Measurements from ENCODE around the gene POC5.

POC5 gene

GRCh38 chr5:75637949-75638348 is 79.3 kb downstream of the POC5 start:
- Mint-ChIP-seq H3K36me3 (ENCODE audit: low read depth) (no peaks in the 10 kb centered on the region), H3K27ac (no peak overlapping the region), H3K4me3 (no peak overlapping the region), H3K9me3 (no peaks in the 10 kb centered on the region), H3K27me3 (no peaks in the 10 kb centered on the region), H3K4me1 (ENCODE audit: low read depth) (peaks cover 8% of the 10 kb centered on the region)
- intact Hi-C loops (cut with micrococcal nuclease) = no loop called here

DNA sequence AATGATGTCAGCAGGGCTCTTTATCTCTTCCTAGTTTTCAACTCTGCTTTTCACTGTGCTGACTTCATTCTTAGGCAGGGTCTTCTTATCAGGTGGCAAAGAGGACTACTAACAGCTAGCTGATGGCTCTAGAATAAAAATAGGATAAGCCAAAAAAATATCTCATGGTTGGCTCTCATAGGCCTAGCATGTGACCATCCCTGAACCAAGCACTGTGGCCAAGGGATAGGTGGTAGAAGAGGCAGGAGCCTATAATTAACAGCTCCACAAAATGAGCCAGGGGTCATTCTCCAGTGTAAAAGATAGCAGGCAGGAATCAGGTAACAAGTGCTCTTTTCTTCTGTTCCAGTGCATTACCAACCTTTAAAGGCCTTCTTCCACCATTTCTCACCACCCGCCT is 84.9 kb downstream of the POC5 start:
- Mint-ChIP-seq H3K4me1 (ENCODE audit: low read depth) (peaks cover 8% of the 10 kb centered on the region), H3K9me3 (no peaks in the 10 kb centered on the region), H3K4me3 (no peak overlapping the region), H3K27me3 (no peaks in the 10 kb centered on the region), H3K27ac (no peak overlapping the region), H3K36me3 (ENCODE audit: low read depth) (no peaks in the 10 kb centered on the region)
- intact Hi-C loops (cut with micrococcal nuclease) = no loop called here

DNA sequence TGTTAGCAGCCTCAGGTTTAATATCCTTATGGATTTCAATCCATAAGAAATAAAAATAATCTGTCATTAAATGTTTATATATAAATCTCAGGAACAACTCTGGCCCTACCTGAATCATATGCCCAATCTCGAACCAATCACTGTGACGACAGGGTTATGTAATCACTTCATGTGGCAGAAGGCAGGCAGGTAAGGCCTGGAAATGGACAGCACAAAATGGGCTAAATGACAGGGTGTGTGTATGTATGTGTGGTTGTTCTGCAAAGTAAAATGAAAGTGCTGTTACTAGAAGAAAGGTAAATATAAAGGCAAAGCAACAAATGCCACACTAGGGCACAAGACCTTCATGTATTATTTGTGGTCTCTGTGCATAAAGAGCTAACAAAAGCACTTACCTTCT is 86.4 kb downstream of the POC5 start:
- intact Hi-C loops (cut with micrococcal nuclease) = no loop called here
- Mint-ChIP-seq H3K4me1 (ENCODE audit: low read depth) (peaks cover 8% of the 10 kb centered on the region), H3K36me3 (ENCODE audit: low read depth) (no peaks in the 10 kb centered on the region), H3K27me3 (no peaks in the 10 kb centered on the region), H3K27ac (no peak overlapping the region), H3K9me3 (no peaks in the 10 kb centered on the region), H3K4me3 (no peak overlapping the region)

DNA sequence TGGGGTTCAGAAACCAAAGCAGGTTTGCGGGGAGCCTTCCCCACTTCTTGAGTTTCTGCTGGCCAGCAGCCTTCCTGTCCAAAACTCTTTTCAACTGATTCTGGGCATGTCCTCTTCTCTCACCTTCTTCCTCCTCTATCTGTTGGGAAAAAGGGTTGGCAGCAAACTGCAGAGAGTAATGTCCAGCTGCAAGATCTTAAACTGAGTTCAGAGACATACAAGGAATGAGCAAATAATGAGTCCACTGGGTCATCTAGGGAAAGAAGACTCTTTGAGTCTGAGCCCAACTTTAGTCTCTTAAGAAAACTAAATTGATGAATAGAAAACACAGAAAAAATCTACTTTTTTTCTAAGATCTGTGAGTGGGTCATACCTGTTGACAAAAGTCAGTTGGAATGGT is 89.4 kb downstream of the POC5 start:
- Mint-ChIP-seq H3K4me1 (ENCODE audit: low read depth) (no peaks in the 10 kb centered on the region), H3K27ac (no peak overlapping the region), H3K36me3 (ENCODE audit: low read depth) (no peaks in the 10 kb centered on the region), H3K9me3 (no peaks in the 10 kb centered on the region), H3K4me3 (no peak overlapping the region), H3K27me3 (no peaks in the 10 kb centered on the region)
- intact Hi-C loops (cut with micrococcal nuclease) = no loop called here

- Mint-ChIP-seq H3K27me3 (no peaks in the 10 kb centered on the region), H3K4me1 (ENCODE audit: low read depth) (no peaks in the 10 kb centered on the region), H3K9me3 (no peaks in the 10 kb centered on the region), H3K4me3 (no peak overlapping the region), H3K27ac (no peak overlapping the region), H3K36me3 (ENCODE audit: low read depth) (no peaks in the 10 kb centered on the region)
- intact Hi-C loops (cut with micrococcal nuclease) = no loop called here
These were observed 90.3 kb downstream of the POC5 start for GRCh38 chr5:75626959-75627358.

Data from dendritic cell treated with granulocyte-macrophage colony-stimulating factor and Interleukin-4, amounts not matched to agents 40 ng/mL and 50 ng/mL, for 4 days (primary cell).